Large intestine (tissue), 3 donors: ENCODE measurements around the gene OR1F1. TPM values are rescaled to one million over a fixed set of nuclear protein-coding genes. Genes with fewer than 3 reads are reported as not detected.
"Not testable (repeated sequence)": the region's sequence is repeated elsewhere in the genome, so short reads cannot be mapped to it uniquely, and the experiment has no call there.

Experiments used
- DNase-seq, 2 donors: peaks; one replicate each; pipeline versions ENCODE4 v3.0.0 to v3.0.0-alpha.2; 2013
- H3K27ac ChIP-seq: one replicate; pipeline ENCODE4 v1.5.1; 2013; ENCODE audit warnings: low read length
- H3K27me3 ChIP-seq: 2 replicates; pipeline ENCODE4 v1.6.1; 2013; ENCODE audit warnings: low read length; ENCODE audit not compliant: control insufficient read depth, insufficient read depth
- H3K36me3 ChIP-seq: 2 replicates; pipeline ENCODE4 v1.6.1; 2013; ENCODE audit warnings: low read length; ENCODE audit not compliant: control insufficient read depth, insufficient read depth
- H3K4me1 ChIP-seq: one replicate; pipeline ENCODE4 v1.6.1; 2013; ENCODE audit warnings: low read length; ENCODE audit not compliant: control insufficient read depth, insufficient read depth
- H3K4me3 ChIP-seq: one replicate; pipeline ENCODE4 v1.5.1; 2013; ENCODE audit warnings: low read length
- H3K9me3 ChIP-seq: one replicate; pipeline ENCODE4 v1.6.1; 2013; ENCODE audit warnings: mild to moderate bottlenecking, low read depth, low read length, moderate library complexity; ENCODE audit not compliant: control insufficient read depth
- WGBS: methylation state at CpG from one replicate; pipeline ENCODE4 v1.1.5; 2013; ENCODE audit warnings: low lambda C conversion rate; ENCODE audit not compliant: insufficient coverage; 5-methylcytosine and 5-hydroxymethylcytosine counted together
- polyA plus RNA-seq: library from polyadenylated mRNA; unstranded; fragments of 120-200 nt; gene quantifications from one replicate; pipeline ENCODE4 v1.2.1, GENCODE V29; 2013

The OR1F1 gene
- polyA plus RNA-seq, 1 donor, result not detected

DNA sequence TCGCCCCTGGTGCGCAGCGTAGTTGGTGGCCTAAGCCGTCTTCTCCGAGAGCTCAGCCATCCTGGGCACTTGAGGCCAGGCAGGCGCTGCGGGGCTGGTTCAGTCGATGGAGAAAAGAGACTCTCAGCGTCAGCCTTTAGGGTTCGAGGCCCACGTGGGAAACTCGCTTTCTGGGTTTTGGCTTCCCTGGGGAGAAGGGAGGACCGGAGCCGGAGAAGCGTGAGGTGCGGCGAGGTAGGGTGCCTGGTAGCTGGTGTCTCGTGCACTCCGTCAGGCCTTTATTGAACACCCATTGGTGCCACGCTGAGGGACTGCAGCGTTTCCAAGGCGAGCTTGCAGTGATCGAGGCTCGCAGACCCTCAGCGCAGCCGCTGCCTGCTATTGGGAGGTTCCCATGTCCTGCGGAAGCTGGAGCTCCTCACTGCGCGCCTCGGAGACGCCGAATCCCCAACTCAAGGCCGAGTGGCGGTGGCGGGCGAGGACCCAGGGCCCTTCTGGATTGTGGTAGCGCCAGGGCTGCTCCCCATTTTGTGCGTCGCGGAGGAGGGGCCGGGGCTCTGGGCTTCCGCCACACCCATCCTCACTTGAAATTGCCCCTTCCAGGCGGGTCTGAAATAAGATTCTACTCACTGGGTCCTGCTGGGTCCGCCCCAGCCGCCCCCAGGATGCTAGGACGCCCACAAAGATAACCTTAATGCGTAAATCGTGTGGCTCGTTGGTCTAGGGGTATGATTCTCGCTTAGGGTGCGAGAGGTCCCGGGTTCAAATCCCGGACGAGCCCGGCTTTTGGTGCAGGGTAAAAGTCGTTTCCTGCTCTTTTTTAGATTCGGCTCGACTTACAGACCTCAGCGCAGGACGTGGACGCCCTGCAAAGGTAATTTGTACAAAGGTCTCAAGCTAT, 1.2 kb downstream of the OR1F1 start:
- peaks cover 14% of the 10 kb centered on the region for H3K4me1 ChIP-seq
- no peaks in the 10 kb centered on the region for H3K36me3 ChIP-seq
- peaks cover 99% of the 10 kb centered on the region for H3K27me3 ChIP-seq
- peak in 1 of 2 donors; percentile 30 for DNase-seq
- H3K9me3 ChIP-seq, result peaks cover 25% of the 10 kb centered on the region
- H3K27ac ChIP-seq, result no peak overlapping the region
- WGBS, result no CpG with 5 or more reads among the region's 61 CpGs
- peak overlapping the region; percentile 26 for H3K4me3 ChIP-seq

DNA sequence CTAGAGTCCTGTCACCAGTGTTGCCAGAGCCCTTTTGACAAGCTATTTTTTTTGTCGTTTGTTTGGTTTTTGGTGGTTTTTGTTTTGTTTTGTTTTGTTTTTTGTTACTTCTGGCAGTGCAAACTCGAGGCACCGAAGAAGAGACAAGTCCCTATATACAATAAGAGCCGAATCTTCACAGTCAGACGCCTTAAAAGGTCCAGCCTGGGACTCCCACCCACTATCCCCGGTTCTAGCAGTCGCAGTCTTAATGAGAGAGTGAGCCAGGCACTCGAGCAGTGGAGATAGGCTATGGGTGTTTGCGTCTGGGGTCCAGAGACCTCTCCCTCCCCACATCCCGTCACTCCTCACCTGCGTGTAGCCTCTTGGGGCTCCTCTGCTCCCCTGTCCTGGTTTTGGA, 1.9 kb downstream of the OR1F1 start:
- 0% methylated on average over 1 of the region's 11 CpGs for WGBS
- Histone ChIP-seq H3K27ac (no peak overlapping the region), H3K9me3 (peaks cover 25% of the 10 kb centered on the region), H3K4me3 (no peak overlapping the region), H3K4me1 (peaks cover 14% of the 10 kb centered on the region), H3K36me3 (no peaks in the 10 kb centered on the region), H3K27me3 (peaks cover 99% of the 10 kb centered on the region)
- no peak for DNase-seq

DNA sequence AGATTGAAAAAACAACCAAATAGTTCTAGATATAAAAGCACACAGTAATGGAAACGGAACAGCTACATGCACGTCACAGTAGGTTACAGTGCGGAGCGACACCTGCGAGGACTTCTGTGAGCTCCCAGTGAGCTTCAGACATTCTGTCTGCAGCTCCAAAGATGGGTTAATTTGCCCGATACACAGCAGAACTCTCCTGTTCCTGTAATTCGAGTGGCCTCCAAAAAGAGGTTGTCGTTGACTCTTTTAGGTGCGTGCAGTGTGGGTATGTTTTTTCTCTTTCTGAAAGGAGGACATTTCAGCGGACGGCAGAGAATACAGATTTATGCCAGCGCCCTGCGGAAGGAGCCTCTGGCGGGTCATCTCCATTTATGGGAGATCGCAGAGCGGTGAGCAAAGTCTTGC, 2.9 kb downstream of the OR1F1 start:
- peaks cover 97% of the 10 kb centered on the region for H3K27me3 ChIP-seq
- H3K9me3 ChIP-seq, result peaks cover 25% of the 10 kb centered on the region
- no peaks in the 10 kb centered on the region for H3K36me3 ChIP-seq
- DNase-seq, result peak in 1 of 2 donors; percentile 21
- peaks cover 14% of the 10 kb centered on the region for H3K4me1 ChIP-seq
- no CpG with 5 or more reads among the region's 16 CpGs for WGBS
- H3K4me3 ChIP-seq, result no peak overlapping the region
- no peak overlapping the region for H3K27ac ChIP-seq

- DNase-seq, result no peak
- peaks cover 88% of the 10 kb centered on the region for H3K27me3 ChIP-seq
- no peak overlapping the region for H3K4me3 ChIP-seq
- no peaks in the 10 kb centered on the region for H3K36me3 ChIP-seq
- peaks cover 14% of the 10 kb centered on the region for H3K4me1 ChIP-seq
- no peak overlapping the region for H3K27ac ChIP-seq
- peaks cover 25% of the 10 kb centered on the region for H3K9me3 ChIP-seq
- no CpG with 5 or more reads among the region's 36 CpGs for WGBS
These were observed 4.5 kb downstream of the OR1F1 start for GRCh38 chr16:3192476-3193019.

DNA sequence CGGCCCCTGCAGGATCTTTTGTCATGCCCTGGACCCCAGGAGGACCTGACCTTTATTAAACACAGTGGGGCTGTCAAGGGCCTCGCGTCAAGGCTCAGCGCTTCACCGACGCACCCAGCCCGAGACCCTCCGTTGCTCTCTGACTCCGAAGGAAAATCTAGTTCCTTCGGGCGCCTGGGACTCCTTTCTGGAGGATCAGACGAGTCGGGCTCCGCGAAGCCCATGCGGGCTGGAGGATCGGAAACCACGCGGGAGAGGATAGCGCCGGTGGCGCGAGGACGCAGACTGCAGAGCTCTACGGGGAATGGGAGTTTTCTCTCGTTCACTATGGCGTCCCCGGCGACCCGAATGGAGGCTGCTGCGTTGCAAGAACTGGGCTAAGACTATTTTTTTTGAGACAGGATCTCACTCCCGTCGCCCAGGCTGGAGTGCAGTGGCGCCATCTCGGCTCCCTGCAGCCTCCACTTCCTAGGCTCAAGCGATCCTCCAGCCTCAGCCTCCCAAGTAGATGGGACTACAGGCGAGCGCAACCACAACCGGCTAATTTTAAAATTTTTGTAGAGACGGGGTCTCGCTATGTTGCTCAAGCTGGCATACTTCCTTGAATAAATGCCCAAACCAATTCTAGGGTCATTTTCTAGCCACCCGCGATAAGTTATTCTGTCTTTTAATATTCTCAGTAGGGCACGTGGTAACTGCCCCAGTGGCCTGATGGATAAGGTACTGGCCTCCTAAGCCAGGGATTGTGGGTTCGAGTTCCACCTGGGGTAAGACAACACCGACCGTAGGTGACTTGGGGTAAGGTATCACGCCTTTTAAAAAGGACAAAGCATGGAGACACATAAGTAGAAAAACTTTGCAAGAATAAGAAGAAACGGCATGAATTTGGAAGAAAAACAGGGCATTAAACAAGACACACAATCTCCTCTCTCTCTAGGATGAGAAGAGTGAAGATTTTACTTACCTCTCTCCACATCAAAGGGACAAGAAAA, 5.5 kb downstream of the OR1F1 start:
- H3K9me3 ChIP-seq, result peaks cover 22% of the 10 kb centered on the region
- H3K36me3 ChIP-seq, result no peaks in the 10 kb centered on the region
- no peak overlapping the region for H3K27ac ChIP-seq
- no CpG with 5 or more reads among the region's 49 CpGs for WGBS
- DNase-seq, result no peak
- H3K27me3 ChIP-seq, result peaks cover 80% of the 10 kb centered on the region
- no peak overlapping the region for H3K4me3 ChIP-seq
- peaks cover 9% of the 10 kb centered on the region for H3K4me1 ChIP-seq

DNA sequence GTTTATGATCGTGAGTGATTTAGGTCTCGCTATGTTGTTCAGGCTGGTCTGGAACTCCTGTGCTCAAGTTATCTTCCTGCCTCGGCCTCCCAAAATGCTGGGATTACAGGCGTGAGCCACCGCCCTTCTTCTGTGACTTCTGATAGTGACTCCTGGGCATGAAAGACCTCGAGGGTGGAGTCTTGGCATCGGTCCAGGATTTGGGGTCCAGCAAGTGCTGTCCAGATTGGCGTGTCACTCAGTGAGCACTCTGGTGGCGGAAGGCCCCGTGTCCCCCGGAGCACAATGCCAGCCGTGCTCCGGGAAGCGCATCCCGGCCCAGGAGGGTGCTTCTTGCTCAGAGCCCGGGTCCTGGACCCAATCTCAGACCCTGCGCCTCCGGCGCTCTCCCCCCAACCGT, 6.8 kb downstream of the OR1F1 start:
- Histone ChIP-seq H3K4me1 (no peaks in the 10 kb centered on the region), H3K27me3 (peaks cover 72% of the 10 kb centered on the region)
- no CpG with 5 or more reads among the region's 20 CpGs for WGBS

GRCh38 chr16:3195975-3196374, 8.0 kb downstream of the OR1F1 start:
- Histone ChIP-seq H3K36me3 (no peaks in the 10 kb centered on the region), H3K27ac (no peak overlapping the region), H3K27me3 (peaks cover 65% of the 10 kb centered on the region), H3K9me3 (peaks cover 18% of the 10 kb centered on the region), H3K4me1 (no peaks in the 10 kb centered on the region), H3K4me3 (no peak overlapping the region)
- no CpG with 5 or more reads among the region's 10 CpGs for WGBS
- no peak for DNase-seq

More for the DNA sequence above, 6.8 kb downstream of the OR1F1 start:
- H3K36me3 ChIP-seq, result no peaks in the 10 kb centered on the region
- no peak overlapping the region for H3K27ac ChIP-seq
- DNase-seq, result no peak
- H3K9me3 ChIP-seq, result peaks cover 18% of the 10 kb centered on the region
- H3K4me3 ChIP-seq, result no peak overlapping the region

DNA sequence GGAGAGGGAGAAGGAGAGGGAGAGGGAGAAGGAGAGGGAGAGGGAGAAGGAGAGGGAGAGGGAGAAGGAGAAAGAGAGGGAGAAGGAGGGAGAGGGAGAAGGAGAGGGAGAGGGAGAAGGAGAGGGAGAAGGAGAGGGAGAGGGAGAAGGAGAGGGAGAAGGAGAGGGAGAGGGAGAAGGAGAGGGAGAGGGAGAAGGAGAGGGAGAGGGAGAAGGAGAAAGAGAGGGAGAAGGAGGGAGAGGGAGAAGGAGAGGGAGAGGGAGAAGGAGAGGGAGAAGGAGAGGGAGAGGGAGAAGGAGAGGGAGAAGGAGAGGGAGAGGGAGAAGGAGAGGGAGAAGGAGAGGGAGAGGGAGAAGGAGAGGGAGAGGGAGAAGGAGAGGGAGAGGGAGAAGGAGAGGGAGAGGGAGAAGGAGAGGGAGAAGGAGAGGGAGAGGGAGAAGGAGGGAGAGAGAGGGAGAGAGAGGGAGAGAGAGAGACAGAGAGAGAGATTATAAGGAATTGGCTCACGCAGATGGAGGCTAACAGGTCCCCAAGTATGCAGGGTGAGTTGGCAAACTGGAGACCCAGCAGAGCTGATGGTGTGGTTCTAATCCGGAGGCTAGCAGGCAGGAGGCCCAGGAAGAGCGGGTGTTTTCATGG, 9.8 kb downstream of the OR1F1 start:
- H3K9me3 ChIP-seq, H3K27ac ChIP-seq, DNase-seq, H3K4me3 ChIP-seq, H3K36me3 ChIP-seq, H3K4me1 ChIP-seq: not testable (repeated sequence)
- 60% methylated on average over 1 of the region's 3 CpGs for WGBS
- peaks cover 46% of the 10 kb centered on the region for H3K27me3 ChIP-seq

DNA sequence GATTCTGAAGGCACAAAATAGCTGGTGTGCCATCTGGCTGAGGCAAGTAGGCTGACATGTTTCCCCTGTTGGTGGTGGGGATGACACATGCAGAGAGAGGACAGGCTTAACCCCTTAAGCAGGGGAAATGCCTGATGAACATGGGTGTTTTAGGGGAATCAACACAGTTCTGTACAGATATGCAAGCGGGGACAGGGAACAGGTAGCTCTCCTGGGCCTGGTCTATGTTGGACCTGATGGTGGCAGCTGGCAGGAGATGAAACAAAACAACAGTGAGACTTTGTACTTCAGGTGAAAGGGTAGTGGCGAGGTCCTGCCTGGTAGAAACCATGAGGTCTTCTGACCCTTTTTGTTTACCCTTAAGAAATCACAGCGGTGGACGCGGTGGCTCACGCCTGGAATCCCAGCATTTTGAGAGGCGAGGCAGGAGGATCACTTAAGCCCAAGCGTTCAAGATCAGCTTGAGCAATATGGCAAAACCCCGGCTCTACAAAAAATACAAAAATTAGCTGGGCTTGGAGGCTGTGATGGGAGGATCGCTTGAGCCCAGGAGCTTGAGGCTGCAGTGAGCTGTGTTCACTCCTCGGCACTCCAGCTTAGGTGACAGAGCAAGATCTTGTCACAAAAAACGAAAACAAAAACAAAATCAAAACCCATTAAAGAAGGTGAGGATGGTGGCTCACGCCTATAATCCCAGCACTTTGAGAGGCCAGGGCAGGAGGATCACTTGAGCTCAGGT, 10.5 kb downstream of the OR1F1 start:
- no peak for DNase-seq
- Histone ChIP-seq H3K4me3 (no peak overlapping the region), H3K27me3 (peaks cover 39% of the 10 kb centered on the region), H3K36me3 (no peaks in the 10 kb centered on the region), H3K4me1 (no peaks in the 10 kb centered on the region), H3K27ac (no peak overlapping the region), H3K9me3 (peaks cover under 1% of the 10 kb centered on the region)
- 86% methylated on average over 3 of the region's 13 CpGs for WGBS
